GM12864 (cell line): ENCODE results near the gene NETO2.

Experiments
- DNase-seq: peaks from one replicate; pipeline ENCODE4 v3.0.0-alpha.2; 2011; ENCODE audit warnings: low read depth
- H3K4me3 ChIP-seq: 2 replicates; pipeline ENCODE4 v1.5.1; 2011; ENCODE audit warnings: mild to moderate bottlenecking, low read depth, low read length, control low read depth
- CTCF ChIP-seq: IDR thresholded peaks from 2 replicates; pipeline ENCODE4 v1.5.1; 2011; ENCODE audit warnings: low read depth, mild to moderate bottlenecking, moderate library complexity, low read length, control low read depth, inconsistent platforms; ENCODE audit errors: missing control alignments

Gene NETO2

GRCh38 chr16:47096297-47096696, 47.4 kb downstream of the NETO2 start:
- TF ChIP-seq CTCF = no peak
- H3K4me3 ChIP-seq = no peak overlapping the region
- no peak for DNase-seq

- no peak for TF ChIP-seq CTCF
- DNase-seq = no peak
- H3K4me3 ChIP-seq = no peak overlapping the region
Observed at GRCh38 chr16:47084198-47084597, 59.5 kb downstream of the NETO2 start.

- TF ChIP-seq CTCF = no peak
- H3K4me3 ChIP-seq = no peak overlapping the region
- DNase-seq = no peak
Observed at GRCh38 chr16:47082099-47082865, 61.5 kb downstream of the NETO2 start.

GRCh38 chr16:47081115-47081514, 62.6 kb downstream of the NETO2 start:
- no peak overlapping the region for H3K4me3 ChIP-seq
- TF ChIP-seq CTCF = no peak
- DNase-seq = no peak

GRCh38 chr16:47079860-47080259, 63.9 kb downstream of the NETO2 start:
- DNase-seq = no peak
- no peak for TF ChIP-seq CTCF
- no peak overlapping the region for H3K4me3 ChIP-seq

DNA sequence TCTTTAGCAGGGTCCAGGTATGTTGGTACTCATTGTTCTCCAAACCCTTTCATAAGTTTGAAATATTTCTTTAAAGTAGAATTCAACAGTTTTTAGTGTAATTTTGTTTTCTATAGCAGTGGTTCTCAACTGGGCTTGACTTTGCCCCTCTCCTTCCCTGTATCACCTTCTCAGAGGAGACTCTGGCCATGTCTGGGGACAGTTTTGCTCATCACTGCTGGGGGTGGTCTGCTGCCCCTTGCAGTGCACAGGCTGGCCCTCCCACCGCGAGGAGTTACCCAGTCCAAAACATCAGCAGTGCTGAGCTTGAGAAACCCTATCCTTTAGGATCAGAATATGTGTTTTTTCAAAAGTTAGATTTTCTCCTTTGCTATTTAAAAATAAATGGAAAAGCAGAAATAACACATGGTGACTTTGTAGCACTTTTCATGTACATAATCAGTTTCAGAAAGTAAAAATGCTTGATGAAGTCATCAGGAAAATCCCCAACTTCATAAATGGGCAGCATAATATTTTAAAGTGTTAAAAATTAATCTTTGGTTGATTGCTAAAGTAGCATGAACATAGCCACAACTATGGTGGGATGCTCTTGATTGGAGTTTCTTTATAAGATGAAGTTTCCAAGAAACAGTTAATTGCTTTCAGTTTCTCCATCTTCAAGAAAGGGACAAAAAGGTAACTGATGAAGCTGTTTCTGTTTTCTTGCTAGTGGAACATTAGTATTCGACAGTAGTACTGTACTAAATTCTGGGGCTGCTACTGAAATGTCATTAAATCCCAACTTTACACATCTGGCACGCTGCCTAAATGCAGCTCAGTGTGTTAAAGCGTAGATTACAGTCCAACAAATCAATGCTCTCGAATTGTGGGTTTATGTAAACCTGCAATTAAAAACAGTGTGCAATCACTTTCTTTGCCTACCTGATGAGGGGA, 70.3 kb downstream of the NETO2 start:
- H3K4me3 ChIP-seq = no peak overlapping the region
- no peak for TF ChIP-seq CTCF
- no peak for DNase-seq
